Heart right ventricle (tissue), 16 donors: ENCODE measurements around the gene FEM1C. TPM values are rescaled to one million over a fixed set of nuclear protein-coding genes. Genes with fewer than 3 reads are reported as not detected.

Experiments
- ATAC-seq, 8 donors: fragments of 200-7000 bp; cut with Tn5 transposase; one replicate each; pipeline ENCODE4 v1.9.1; 2020; ENCODE audit warnings: mild to moderate bottlenecking in 8 of 8, moderate library complexity in 8 of 8, moderate number of reproducible peaks in 1 of 8
- DNase-seq, 2 donors: peaks; one replicate each; pipeline ENCODE4 v3.0.0-alpha.2; 2020
- H3K27ac ChIP-seq, 10 donors: fragments of 200-600 bp; sonication (generic) in 2 of 10; one replicate each; pipeline versions ENCODE4 v1.5.0 to v1.8.0; 2020 to 2022; ENCODE audit warnings: mild to moderate bottlenecking in 3 of 10
- H3K27me3 ChIP-seq, 7 donors: fragments of 200-600 bp; one replicate each; pipeline ENCODE4 v1.8.0; 2021 to 2022; ENCODE audit warnings: mild to moderate bottlenecking in 2 of 7
- H3K36me3 ChIP-seq, 9 donors: fragments of 200-600 bp; sonication (generic) in 1 of 9; one replicate each; pipeline versions ENCODE4 v1.5.0 to v1.8.0; 2020 to 2022; ENCODE audit warnings: mild to moderate bottlenecking in 2 of 9
- H3K4me1 ChIP-seq, 9 donors: fragments of 200-600 bp; sonication (generic) in 1 of 9; one replicate each; pipeline versions ENCODE4 v1.5.0 to v1.8.0; 2020 to 2022; ENCODE audit warnings: mild to moderate bottlenecking in 4 of 9
- H3K4me3 ChIP-seq, 10 donors: fragments of 200-600 bp; sonication (generic) in 2 of 10; one replicate each; pipeline versions ENCODE4 v1.5.0 to v1.8.0; 2020 to 2022; ENCODE audit warnings: mild to moderate bottlenecking in 7 of 10, moderate library complexity in 2 of 10
- H3K9me3 ChIP-seq, 11 donors: fragments of 200-600 bp in 10 of 11; sonication (generic) in 2 of 11; one replicate each; pipeline versions ENCODE4 v1.5.0 to v1.8.0; 2013 to 2022; ENCODE audit warnings: mild to moderate bottlenecking in 2 of 11, control low read depth in 1 of 11, moderate library complexity in 1 of 11
- WGBS, 2 donors: extraction: QIAGEN DNeasy Blood & Tissue Kit; methylation state at CpG; one replicate each; pipeline ENCODE4 v1.1.7; 2013; ENCODE audit warnings: inconsistent platforms in 1 of 2; 5-methylcytosine and 5-hydroxymethylcytosine counted together
- intact Hi-C, 10 donors: fragments of 100-400 bp; cut with DNase I; formaldehyde crosslinking; loops; one replicate each; pipeline versions ENCODE4 v1.11.1 to v1.14.2; 2022
- polyA plus RNA-seq, 2 donors: library from polyadenylated mRNA; stranded (reverse); fragments of 200-250 nt; gene quantifications; one replicate each; pipeline ENCODE4 v1.2.3, GENCODE V29; 2013
- total RNA-seq, 10 donors: library from RNA; stranded (reverse); fragmentation: NEBNext Ultra II Directional in 3 of 10; extraction: Animal tissue kit (Norgen Biotek cat#: 25700) in 3 of 10; gene quantifications; one replicate each; pipeline versions ENCODE4 v1.2.1 to v1.2.4, GENCODE V29; 2021 to 2023
- TF ChIP-seq, protein P1 (sequence below), 9 donors: fragments of 200-600 bp; sonication (generic) in 2 of 9; IDR thresholded peaks; one replicate each; pipeline versions ENCODE4 v1.5.0 to v1.8.0; 2021 to 2022; ENCODE audit warnings: antibody characterized with exemption in 9 of 9, mild to moderate bottlenecking in 5 of 9, moderate library complexity in 1 of 9
- donor health status: Arrhythmogenic right ventricular cardiomyopathy.
- donor health status: ischemic (EF 13 %, LVEDD 7.1; RV severe dilation, severe dysfunction).
- donor health status: healthy with polysubstance abuse.
- donor health status: DM: no; HTN: yes; CAD: no.
- donor health status: DM: no; HTN: no; CAD: no.
- donor health status: ischemic (EF 25% LVEDD 6.9; RV normal size, moderate dysfunction).
- donor health status: ischemic (EF 25% LVEDD 5.7; RV mildly dilated, moderate dysfunction).
- donor health status: healthy.
- donor health status: DM: yes; HTN: yes; CAD: no.
- donor health status: Ischemic cardiomyopathy.
- donor health status: ischemic (EF 35%, LVEDD 5.7; RV mildly dilated, moderate dysfunction).
- donor health status: nonischemic (EF 11% LVEDD 7.7; RV severe dilation, severe dysfunction).
- donor health status: DM: yes; HTN: yes; CAD: no.
- donor health status: PGD.
- donor health status: ischemic (EF 29% LVEDD 5.4; RV normal size, mild dysfunction).
- donor health status: nonischemic (EF 23%, LVEDD 6.1; RV moderate dilation, normal function).

FEM1C gene
- total and polyA plus RNA-seq, 12 donors = 17.8 to 72.2 (median 53.9) TPM

DNA sequence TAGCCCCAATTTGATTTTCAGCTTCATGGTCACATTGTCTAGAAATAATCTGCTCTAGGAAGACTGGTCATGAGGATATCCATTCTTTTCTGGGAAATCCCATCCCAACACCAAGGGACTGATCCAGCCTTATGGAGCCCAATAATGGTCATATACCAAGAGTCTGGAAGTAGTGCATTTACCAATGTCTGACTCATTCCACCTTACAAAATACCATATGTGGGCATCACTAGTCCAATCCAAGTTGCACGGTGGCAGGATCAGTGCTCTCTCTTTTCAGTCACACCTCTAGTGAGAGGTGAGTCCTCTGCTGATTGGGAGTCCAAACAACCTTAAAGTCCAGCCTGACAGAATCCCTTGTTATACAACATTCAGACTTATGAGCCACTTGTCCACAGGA is 73.7 kb downstream of the FEM1C start:
- Histone ChIP-seq H3K4me1 (peaks cover 0 to 26% (median 20%) of the 10 kb centered on the region in 9 donors), H3K27ac (no peak overlapping the region), H3K36me3 (no peaks in the 10 kb centered on the region), H3K9me3 (no peaks in the 10 kb centered on the region), H3K27me3 (no peaks in the 10 kb centered on the region), H3K4me3 (no peak overlapping the region)
- intact Hi-C loops = loop anchor here in 1 of 10 donors (5.0 kb wide), 1 partner anchor 94 kb away; no protein-coding TSS in a partner anchor
- DNase-seq = no peak
- WGBS, 2 donors = 82% methylated on average over 1 of the region's 1 CpG
- ATAC-seq = peak in 1 of 8 donors; percentile 9
- TF ChIP-seq, protein P1, sequence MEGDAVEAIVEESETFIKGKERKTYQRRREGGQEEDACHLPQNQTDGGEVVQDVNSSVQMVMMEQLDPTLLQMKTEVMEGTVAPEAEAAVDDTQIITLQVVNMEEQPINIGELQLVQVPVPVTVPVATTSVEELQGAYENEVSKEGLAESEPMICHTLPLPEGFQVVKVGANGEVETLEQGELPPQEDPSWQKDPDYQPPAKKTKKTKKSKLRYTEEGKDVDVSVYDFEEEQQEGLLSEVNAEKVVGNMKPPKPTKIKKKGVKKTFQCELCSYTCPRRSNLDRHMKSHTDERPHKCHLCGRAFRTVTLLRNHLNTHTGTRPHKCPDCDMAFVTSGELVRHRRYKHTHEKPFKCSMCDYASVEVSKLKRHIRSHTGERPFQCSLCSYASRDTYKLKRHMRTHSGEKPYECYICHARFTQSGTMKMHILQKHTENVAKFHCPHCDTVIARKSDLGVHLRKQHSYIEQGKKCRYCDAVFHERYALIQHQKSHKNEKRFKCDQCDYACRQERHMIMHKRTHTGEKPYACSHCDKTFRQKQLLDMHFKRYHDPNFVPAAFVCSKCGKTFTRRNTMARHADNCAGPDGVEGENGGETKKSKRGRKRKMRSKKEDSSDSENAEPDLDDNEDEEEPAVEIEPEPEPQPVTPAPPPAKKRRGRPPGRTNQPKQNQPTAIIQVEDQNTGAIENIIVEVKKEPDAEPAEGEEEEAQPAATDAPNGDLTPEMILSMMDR (IDR thresholded peaks at IDR 0.05) = no peak

Other genes with a start within 250 kb of the FEM1C start
- gene CCDC112, start 248.1 kb downstream of the FEM1C start, total RNA-seq = 1 to 10 TPM; 3.3 to 7.5 (median 4.8) TPM
- gene CCDC112, start 248.1 kb downstream of the FEM1C start, polyA plus RNA-seq = 10 to 100 TPM in 1 of 2 donors, 1 to 10 TPM in 1; 3.0 to 10.8 TPM
- 1 to 10 TPM; 1.2 to 4.4 (median 2.0) TPM for gene TICAM2, start 57.7 kb upstream of the FEM1C start, total RNA-seq
- gene TICAM2, start 57.7 kb upstream of the FEM1C start, polyA plus RNA-seq = 1 to 10 TPM; 1.3 to 1.9 TPM
- 100 to 1,000 TPM in 1 of 10 donors, 10 to 100 TPM in 9; 73.4 to 100 (median 85.9) TPM for gene TMED7, start 81.3 kb upstream of the FEM1C start, total RNA-seq
- gene TMED7, start 81.3 kb upstream of the FEM1C start, polyA plus RNA-seq = 10 to 100 TPM; 15.8 to 41.7 TPM